ENCODE data around the gene HTR6. TPM values are rescaled to one million over a fixed set of nuclear protein-coding genes. Genes with fewer than 3 reads are reported as not detected.
"Not testable (repeated sequence)": the region's sequence is repeated elsewhere in the genome, so short reads cannot be mapped to it uniquely, and the experiment has no call there.

Gene HTR6
- 0.14 and 0.62 TPM in 2 replicates for total RNA-seq (2014; rRNA removed; shearing (Covaris generic))

- in situ Hi-C loops (cut with HindIII; ENCODE audit: low sequenced_read_pairs), result no loop called here
- DNase-seq (ENCODE audit: low spot score), result no peak
These were observed at the start of gene HTR6 for GRCh38 chr1:19664453-19665185. Gene HTR6 (plus strand): TSS chr1:19664875. CDS start chr1:19665754, 879 bp downstream.

DNA sequence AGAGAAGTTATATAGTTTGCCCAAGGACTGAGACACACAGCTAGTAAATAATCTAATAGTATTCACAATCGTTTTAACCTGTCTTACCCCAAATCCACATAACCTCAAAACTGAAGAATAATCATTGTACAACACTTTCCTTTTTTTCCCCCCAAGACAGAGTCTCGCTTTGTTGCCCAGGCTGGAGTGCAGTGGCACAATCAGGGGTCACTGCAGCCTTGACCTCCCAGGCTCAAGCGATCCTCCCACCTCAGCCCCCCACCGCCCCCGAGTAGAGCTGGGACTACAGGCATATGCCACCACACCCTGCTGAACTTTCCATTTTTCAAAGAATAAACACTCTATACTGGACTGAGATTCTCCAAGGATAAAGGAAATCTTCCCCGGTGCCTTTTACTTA, 49.2 kb upstream of the HTR6 start:
- in situ Hi-C loops (cut with HindIII; ENCODE audit: low sequenced_read_pairs), result no loop called here
- no peak for DNase-seq (ENCODE audit: low spot score)

GRCh38 chr1:19616489-19616888, 48.2 kb upstream of the HTR6 start:
- no peak for DNase-seq (ENCODE audit: low spot score)
- in situ Hi-C loops (cut with HindIII; ENCODE audit: low sequenced_read_pairs), result no loop called here

GRCh38 chr1:19617376-19617775, 47.3 kb upstream of the HTR6 start:
- in situ Hi-C loops (cut with HindIII; ENCODE audit: low sequenced_read_pairs), result no loop called here
- DNase-seq (ENCODE audit: low spot score), result no peak

DNA sequence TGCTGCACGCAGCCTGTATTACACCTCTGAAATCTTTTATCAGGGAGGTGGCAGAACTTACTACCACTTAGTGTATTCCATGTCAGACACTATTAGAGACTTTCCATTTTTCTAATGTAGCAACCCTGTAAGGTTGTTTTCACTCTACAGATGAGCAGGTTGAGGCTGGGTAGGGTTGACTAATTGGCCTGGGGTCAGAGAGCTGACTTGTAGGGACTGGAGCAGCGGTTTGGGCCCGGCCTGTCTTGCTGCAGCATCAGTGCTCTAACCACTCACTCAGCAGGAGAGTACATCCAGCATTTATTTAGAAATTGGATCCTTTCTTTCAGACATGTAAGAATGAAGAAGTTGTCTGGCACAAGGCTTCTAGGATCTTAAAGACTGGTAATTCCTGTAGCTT, 46.2 kb upstream of the HTR6 start:
- no peak for DNase-seq (ENCODE audit: low spot score)
- in situ Hi-C loops (cut with HindIII; ENCODE audit: low sequenced_read_pairs), result no loop called here

DNA sequence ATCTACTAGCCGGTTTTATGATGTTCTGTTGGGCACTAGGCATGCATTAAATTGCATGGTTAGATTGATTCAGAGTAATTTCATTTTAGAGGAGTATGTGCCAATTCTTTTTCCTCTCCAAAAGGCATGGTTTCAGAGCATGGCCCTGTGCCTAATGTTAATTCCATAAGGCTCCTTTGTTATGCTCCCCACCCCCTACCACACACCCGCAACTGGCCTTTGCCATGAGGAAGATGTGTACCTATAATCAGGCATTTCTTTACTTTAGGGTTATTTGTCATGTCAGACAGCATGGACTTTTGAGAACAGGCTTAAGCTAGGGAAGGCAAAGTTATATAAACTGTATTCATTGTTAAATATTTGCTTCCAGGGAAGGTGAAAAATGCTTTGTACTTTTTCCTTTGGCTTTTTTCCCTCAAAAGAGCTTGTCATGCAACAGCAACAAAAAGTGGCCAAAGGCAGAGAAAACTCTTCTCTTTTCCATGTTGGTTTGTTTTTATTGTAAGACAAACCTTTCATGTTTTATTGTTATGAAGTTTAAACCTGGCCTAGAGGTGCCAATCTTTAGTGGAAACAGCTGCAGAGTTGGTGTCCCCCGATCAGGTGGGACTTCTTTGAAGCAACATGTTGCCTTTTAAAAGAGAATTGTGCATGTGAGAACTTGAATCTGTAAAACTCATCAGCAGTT, 44.8 kb upstream of the HTR6 start:
- DNase-seq (ENCODE audit: low spot score), result no peak
- in situ Hi-C loops (cut with HindIII; ENCODE audit: low sequenced_read_pairs), result no loop called here

DNA sequence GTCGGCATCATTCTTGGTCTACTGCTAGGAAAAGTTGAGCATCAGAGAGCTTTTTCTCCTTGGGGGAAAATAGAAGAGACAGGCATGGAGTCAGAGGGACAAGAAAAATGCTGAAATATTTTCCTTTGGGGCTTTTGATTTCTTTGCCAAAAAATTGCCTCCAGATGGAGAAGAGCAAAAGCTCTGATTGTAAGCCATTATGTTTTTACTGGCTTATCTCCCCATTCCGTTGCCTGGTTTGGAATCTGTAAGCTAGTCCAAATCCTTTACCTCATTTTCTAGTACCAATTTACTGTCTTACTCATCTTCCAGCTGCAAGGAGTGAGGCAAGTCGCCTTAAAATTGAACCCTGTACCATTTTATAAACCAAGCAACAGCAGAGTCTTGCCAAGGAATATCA, 43.9 kb upstream of the HTR6 start:
- in situ Hi-C loops (cut with HindIII; ENCODE audit: low sequenced_read_pairs), result no loop called here
- no peak for DNase-seq (ENCODE audit: low spot score)

DNA sequence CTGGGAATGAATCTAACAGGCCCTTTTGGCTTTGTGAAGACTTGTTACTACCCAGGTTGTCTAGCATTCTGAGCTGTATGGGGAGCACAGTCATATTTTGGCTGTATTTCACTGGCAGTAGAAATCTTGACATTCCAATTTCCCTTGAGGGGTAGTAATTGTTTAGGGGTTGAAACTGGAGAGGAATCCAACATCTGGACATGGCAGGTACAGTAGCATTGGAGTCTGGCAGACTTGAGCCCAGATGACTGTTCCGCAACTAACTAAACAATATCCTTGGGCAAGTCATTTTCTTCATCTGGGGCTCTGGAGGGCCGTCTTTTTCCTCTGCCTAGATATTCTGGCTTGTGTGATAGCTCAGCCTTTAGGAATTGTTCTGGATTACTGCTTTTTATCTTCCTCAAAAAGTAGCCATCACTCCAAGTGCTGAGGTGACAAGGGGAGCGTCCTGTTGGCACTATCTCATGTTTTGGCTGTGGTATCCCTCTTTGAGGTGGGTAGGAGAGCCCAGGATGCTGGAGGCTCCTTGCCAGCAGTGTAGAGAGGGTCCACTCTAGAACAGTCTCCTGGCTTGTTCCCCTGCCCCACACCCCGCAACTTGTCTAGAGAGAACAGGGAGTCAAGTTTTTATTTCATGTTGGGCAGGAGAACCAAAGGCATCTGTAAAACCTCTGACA, 43.3 kb upstream of the HTR6 start:
- in situ Hi-C loops (cut with HindIII; ENCODE audit: low sequenced_read_pairs), result no loop called here

GRCh38 chr1:19622204-19622603, 42.5 kb upstream of the HTR6 start:
- no peak for DNase-seq (ENCODE audit: low spot score)
- in situ Hi-C loops (cut with HindIII; ENCODE audit: low sequenced_read_pairs), result no loop called here

More for the DNA sequence above, 43.3 kb upstream of the HTR6 start:
- no peak for DNase-seq (ENCODE audit: low spot score)

DNA sequence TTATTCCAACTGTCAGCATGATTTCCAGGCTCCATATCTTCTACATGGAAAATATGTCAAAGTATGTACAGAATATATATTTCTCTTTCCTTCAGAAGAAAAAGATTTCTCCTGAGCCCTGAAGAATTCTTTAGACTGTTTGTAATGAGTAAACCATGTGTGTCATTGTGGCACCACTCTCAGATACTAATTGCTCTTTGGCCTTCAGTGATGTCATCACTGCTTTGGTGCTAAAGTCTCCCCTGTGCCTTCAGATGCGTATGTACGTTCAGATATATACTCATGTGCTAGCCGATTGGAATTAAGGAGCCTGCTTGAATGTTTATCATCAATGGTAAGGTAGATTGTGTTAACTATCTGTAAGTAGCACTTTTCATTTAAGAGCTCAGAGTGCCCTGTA, 41.2 kb upstream of the HTR6 start:
- in situ Hi-C loops (cut with HindIII; ENCODE audit: low sequenced_read_pairs), result no loop called here
- no peak for DNase-seq (ENCODE audit: low spot score)

- in situ Hi-C loops (cut with HindIII; ENCODE audit: low sequenced_read_pairs), result loop anchor here (25.0 kb wide), 1 partner anchor 288 kb away; no protein-coding TSS in a partner anchor
These were observed 39.3 kb upstream of the HTR6 start for GRCh38 chr1:19625291-19625937.

DNA sequence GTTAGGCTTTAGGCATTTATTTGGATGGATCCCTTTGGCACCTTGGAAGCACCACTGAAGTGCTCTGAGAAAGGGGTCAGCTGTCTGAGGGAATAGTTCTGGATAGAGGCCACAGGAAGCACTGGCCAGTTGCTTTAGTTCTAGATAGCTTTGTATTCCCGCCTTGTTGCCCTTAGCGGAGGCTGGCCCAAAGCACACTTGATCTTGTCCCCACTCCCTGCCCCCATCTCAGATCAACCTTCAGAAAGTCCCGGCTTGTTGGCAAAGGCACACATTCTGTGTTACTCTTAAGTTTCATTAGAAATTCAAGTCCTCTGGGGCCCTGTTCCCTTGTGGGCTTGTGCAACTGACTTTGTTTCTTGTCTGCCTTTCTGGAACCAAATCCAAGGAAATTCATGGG, 35.8 kb upstream of the HTR6 start:
- in situ Hi-C loops (cut with HindIII; ENCODE audit: low sequenced_read_pairs), result loop anchor here (25.0 kb wide), 1 partner anchor 292 kb away; no protein-coding TSS in a partner anchor
- no peak for DNase-seq (ENCODE audit: low spot score)

More at GRCh38 chr1:19625291-19625937, 39.3 kb upstream of the HTR6 start:
- no peak for DNase-seq (ENCODE audit: low spot score)

DNA sequence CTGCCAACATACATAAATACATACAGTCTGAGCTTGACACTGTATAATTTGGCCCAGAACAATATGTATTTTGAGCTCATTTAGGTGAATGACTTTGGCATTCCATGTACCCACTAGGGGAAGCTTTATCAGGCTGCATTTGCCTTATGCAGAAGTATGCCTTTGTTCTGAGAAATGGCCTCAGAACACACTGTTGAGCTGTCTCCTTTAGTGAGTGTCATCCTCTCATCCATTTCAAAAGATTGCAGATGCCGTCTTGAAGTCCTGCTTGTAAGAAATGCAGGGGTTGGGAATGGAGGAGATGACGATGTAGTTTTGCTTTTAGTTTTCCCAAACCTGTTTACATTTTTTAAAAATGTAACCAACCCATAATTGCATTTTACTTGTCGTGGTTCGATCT, 35.3 kb upstream of the HTR6 start:
- no peak for DNase-seq (ENCODE audit: low spot score)
- in situ Hi-C loops (cut with HindIII; ENCODE audit: low sequenced_read_pairs), result loop anchor here (25.0 kb wide), 1 partner anchor 292 kb away; no protein-coding TSS in a partner anchor

GRCh38 chr1:19630192-19630591, 34.5 kb upstream of the HTR6 start:
- DNase-seq (ENCODE audit: low spot score), result not testable (repeated sequence)
- in situ Hi-C loops (cut with HindIII; ENCODE audit: low sequenced_read_pairs), result loop anchor here (25.0 kb wide), 1 partner anchor 293 kb away; no protein-coding TSS in a partner anchor

- in situ Hi-C loops (cut with HindIII; ENCODE audit: low sequenced_read_pairs), result loop anchor here (25.0 kb wide), 1 partner anchor 294 kb away; no protein-coding TSS in a partner anchor
- DNase-seq (ENCODE audit: low spot score), result no peak
These were observed 33.8 kb upstream of the HTR6 start for GRCh38 chr1:19630720-19631395.

DNA sequence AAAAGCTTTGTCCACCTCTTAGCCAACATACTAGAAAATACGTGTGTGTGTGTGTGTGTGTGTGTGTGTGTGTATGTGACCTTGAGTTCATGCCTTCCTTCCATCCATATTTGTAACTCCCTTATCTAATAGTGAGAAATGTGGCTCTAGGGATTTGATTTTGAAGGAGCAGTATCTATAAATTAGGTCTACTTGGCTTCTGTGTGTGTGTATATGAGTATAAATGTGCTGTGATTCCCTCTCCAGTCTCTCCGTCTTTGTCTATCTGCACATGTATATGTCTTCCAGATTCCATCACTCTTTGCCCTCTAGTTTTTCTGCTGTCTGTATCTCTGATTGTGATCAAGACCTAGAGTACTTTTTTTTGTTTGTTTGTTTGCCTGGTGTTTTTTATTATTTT, 32.5 kb upstream of the HTR6 start:
- in situ Hi-C loops (cut with HindIII; ENCODE audit: low sequenced_read_pairs), result loop anchor here (25.0 kb wide), 1 partner anchor 295 kb away; no protein-coding TSS in a partner anchor
- DNase-seq (ENCODE audit: low spot score), result no peak

- DNase-seq (ENCODE audit: low spot score), result no peak
- in situ Hi-C loops (cut with HindIII; ENCODE audit: low sequenced_read_pairs), result loop anchor here (25.0 kb wide), 1 partner anchor 296 kb away; no protein-coding TSS in a partner anchor
These were observed 31.6 kb upstream of the HTR6 start for GRCh38 chr1:19633106-19633505.

GRCh38 chr1:19635064-19635463, 29.6 kb upstream of the HTR6 start:
- in situ Hi-C loops (cut with HindIII; ENCODE audit: low sequenced_read_pairs), result loop anchor here (25.0 kb wide), 1 partner anchor 298 kb away; no protein-coding TSS in a partner anchor
- DNase-seq (ENCODE audit: low spot score), result not testable (repeated sequence)
